GM21390 (cell line): Measurements from ENCODE around the gene FSHR.

Source experiments
- ATAC-seq: cut with Tn5 transposase; IDR thresholded peaks from one replicate; pipeline ENCODE4 v1.9.1; 2021; ENCODE audit not compliant: unreplicated experiment

FSHR gene

GRCh38 chr2:49111456-49111855 lies 42.9 kb downstream of the FSHR start:
- no peak for ATAC-seq

GRCh38 chr2:49111006-49111405 lies 43.3 kb downstream of the FSHR start:
- no peak for ATAC-seq

GRCh38 chr2:49110571-49110970 lies 43.7 kb downstream of the FSHR start:
- no peak for ATAC-seq

GRCh38 chr2:49108851-49109250 lies 45.5 kb downstream of the FSHR start:
- no peak for ATAC-seq

- ATAC-seq, result no peak
These were observed 45.9 kb downstream of the FSHR start for GRCh38 chr2:49108436-49108835.

GRCh38 chr2:49105506-49105905 lies 48.8 kb downstream of the FSHR start:
- ATAC-seq, result no peak

GRCh38 chr2:49102146-49102545 lies 52.2 kb downstream of the FSHR start:
- no peak for ATAC-seq

- ATAC-seq, result no peak
These were observed 73.6 kb downstream of the FSHR start for GRCh38 chr2:49080681-49081080.

GRCh38 chr2:49070716-49071115 lies 83.6 kb downstream of the FSHR start:
- ATAC-seq, result no peak

GRCh38 chr2:49069829-49070228 lies 84.5 kb downstream of the FSHR start:
- no peak for ATAC-seq

- no peak for ATAC-seq
These were observed 85.7 kb downstream of the FSHR start for GRCh38 chr2:49068613-49069012.

- no peak for ATAC-seq
These were observed 86.3 kb downstream of the FSHR start for GRCh38 chr2:49067971-49068370.

GRCh38 chr2:49053156-49053555 lies 101.2 kb downstream of the FSHR start:
- no peak for ATAC-seq

GRCh38 chr2:49050265-49050664 lies 104.0 kb downstream of the FSHR start:
- ATAC-seq, result no peak

GRCh38 chr2:49049161-49049560 lies 105.2 kb downstream of the FSHR start:
- ATAC-seq, result no peak

- no peak for ATAC-seq
These were observed 109.2 kb downstream of the FSHR start for GRCh38 chr2:49045083-49045482.

GRCh38 chr2:49044350-49045079 lies 109.8 kb downstream of the FSHR start:
- ATAC-seq, result no peak

- ATAC-seq, result no peak
These were observed 110.8 kb downstream of the FSHR start for GRCh38 chr2:49043405-49043982.

- no peak for ATAC-seq
These were observed 111.8 kb downstream of the FSHR start for GRCh38 chr2:49042488-49042887.

GRCh38 chr2:49041061-49041460 lies 113.3 kb downstream of the FSHR start:
- no peak for ATAC-seq

- ATAC-seq, result no peak
These were observed 117.1 kb downstream of the FSHR start for GRCh38 chr2:49037197-49037596.

GRCh38 chr2:49035481-49035880 lies 118.8 kb downstream of the FSHR start:
- ATAC-seq, result no peak
